HepG2 (cell line): ENCODE results near the gene PRSS8. TPM values are rescaled to one million over a fixed set of nuclear protein-coding genes. Genes with fewer than 3 reads are reported as not detected.

Source experiments
- HHEX ChIP-seq: IDR thresholded peaks from 2 replicates; pipeline ENCODE4 v1.6.1; 2016; ENCODE audit warnings: control low read depth
- KLF11 ChIP-seq: IDR thresholded peaks from 2 replicates; pipeline ENCODE4 v1.6.1; 2016; ENCODE audit warnings: missing compliant biosample characterization
- NR2F1 ChIP-seq, 2 experiments: fragments of 450-650 bp in 1 of 2; formaldehyde crosslinking in 1 of 2; IDR thresholded peaks; 2 replicates each; pipeline versions ENCODE4 v1.5.0 to v1.6.1; 2016 to 2020; ENCODE audit warnings: mild to moderate bottlenecking in 1 of 2, missing compliant biosample characterization in 1 of 2, missing genetic modification reagents in 1 of 2, moderate library complexity in 1 of 2
- PCBP1 ChIP-seq: fragments of 200-400 bp; formaldehyde crosslinking; IDR thresholded peaks from 2 replicates; pipeline ENCODE4 v1.6.1; 2017; ENCODE audit warnings: mild to moderate bottlenecking, low read depth, low read length, borderline replicate concordance
- SAP130 ChIP-seq: IDR thresholded peaks from 2 replicates; pipeline ENCODE4 v1.6.1; 2016; ENCODE audit warnings: low read depth
- ZNF329 ChIP-seq: sonication (generic); formaldehyde crosslinking; IDR thresholded peaks from 2 replicates; pipeline ENCODE4 v1.9.0; 2021; ENCODE audit warnings: low read depth, mild to moderate bottlenecking, missing genetic modification reagents
- ZNF432 ChIP-seq: sonication (generic); formaldehyde crosslinking; IDR thresholded peaks from 2 replicates; pipeline ENCODE4 v1.5.0; 2020; ENCODE audit warnings: missing genetic modification reagents, mild to moderate bottlenecking, borderline replicate concordance
- polyA plus RNA-seq, 8 experiments: library from polyadenylated mRNA; depleted of rRNA in 3 of 8; stranded (reverse) in 7 of 8; unstranded in 1 of 8; fragments of >200 nt; fragmentation: Illumina TruSeq in 4 of 8; extraction: Trizol in 4 of 8; gene quantifications; 2 replicates each; pipeline versions ENCODE4 v1.2.1 to v1.2.3, GENCODE V29; 2011 to 2016; ENCODE audit warnings: low read depth in 4 of 8, missing spikeins in 1 of 8, mixed read lengths in 1 of 8; ENCODE audit not compliant: insufficient read depth in 1 of 8
- total RNA-seq, 5 experiments: library from RNA; depleted of rRNA; stranded (reverse); fragments of >200 nt; fragmentation: Illumina TruSeq; extraction: Trizol; gene quantifications; 2 replicates each; pipeline ENCODE4 v1.2.3, GENCODE V29; 2016; ENCODE audit warnings: low read depth in 1 of 5
- TF ChIP-seq, protein P1 (sequence below), 2 experiments: fragments of 450-650 bp in 1 of 2; sonication (generic) in 1 of 2; formaldehyde crosslinking in 1 of 2; IDR thresholded peaks; 2 replicates each; pipeline versions ENCODE4 v1.6.1 to v1.8.0; 2016 to 2022; ENCODE audit warnings: antibody characterized with exemption in 1 of 2, mild to moderate bottlenecking in 1 of 2, missing genetic modification reagents in 1 of 2
- TF ChIP-seq, protein P2 (sequence below): sonication (generic); formaldehyde crosslinking; IDR thresholded peaks from 2 replicates; pipeline ENCODE4 v1.5.1; 2020; ENCODE audit warnings: mild to moderate bottlenecking, missing genetic modification reagents, borderline replicate concordance
- TF ChIP-seq, protein P3 (sequence below): sonication (generic); formaldehyde crosslinking; IDR thresholded peaks from 2 replicates; pipeline ENCODE4 v1.4.0; 2020; ENCODE audit warnings: missing genetic modification reagents
- TF ChIP-seq, protein P4 (sequence below): sonication (generic); formaldehyde crosslinking; IDR thresholded peaks from 2 replicates; pipeline ENCODE4 v1.5.0; 2020; ENCODE audit warnings: missing genetic modification reagents

PRSS8 gene
- total and polyA plus RNA-seq, 2 of the 13 experiments (the other 11 are each of a cell fraction or from before 2014, with no cell fraction given) = 2.6 to 7.2 TPM

DNA sequence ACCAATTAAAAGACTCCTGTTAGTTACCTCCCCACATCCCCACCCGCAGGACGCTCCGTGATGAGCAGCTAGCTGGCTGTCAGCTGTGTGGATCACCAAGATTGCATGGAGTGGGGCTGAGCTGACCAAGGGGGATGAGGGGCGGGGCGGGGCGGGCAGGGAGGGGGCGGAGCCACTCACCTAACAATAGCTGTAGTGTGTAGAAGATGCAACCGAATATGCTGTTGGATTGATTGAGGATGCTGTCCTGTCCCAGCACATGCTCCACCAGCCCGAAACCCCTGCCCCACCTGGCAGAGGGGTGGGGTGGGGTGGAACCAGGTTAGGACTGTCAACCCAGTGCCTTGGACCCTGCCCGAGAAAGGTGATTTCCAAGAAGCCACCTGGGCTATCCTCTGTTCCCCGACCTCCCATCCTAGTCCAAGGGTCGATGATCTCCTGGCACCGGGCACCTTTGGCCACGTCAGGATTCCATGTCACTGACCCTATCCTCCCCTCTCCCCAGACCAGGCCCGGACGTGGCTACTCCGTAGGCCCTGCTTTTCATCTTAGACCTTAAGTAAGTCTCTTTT lies 42.3 kb downstream of the PRSS8 start (continued):
- TF ChIP-seq, protein P1, sequence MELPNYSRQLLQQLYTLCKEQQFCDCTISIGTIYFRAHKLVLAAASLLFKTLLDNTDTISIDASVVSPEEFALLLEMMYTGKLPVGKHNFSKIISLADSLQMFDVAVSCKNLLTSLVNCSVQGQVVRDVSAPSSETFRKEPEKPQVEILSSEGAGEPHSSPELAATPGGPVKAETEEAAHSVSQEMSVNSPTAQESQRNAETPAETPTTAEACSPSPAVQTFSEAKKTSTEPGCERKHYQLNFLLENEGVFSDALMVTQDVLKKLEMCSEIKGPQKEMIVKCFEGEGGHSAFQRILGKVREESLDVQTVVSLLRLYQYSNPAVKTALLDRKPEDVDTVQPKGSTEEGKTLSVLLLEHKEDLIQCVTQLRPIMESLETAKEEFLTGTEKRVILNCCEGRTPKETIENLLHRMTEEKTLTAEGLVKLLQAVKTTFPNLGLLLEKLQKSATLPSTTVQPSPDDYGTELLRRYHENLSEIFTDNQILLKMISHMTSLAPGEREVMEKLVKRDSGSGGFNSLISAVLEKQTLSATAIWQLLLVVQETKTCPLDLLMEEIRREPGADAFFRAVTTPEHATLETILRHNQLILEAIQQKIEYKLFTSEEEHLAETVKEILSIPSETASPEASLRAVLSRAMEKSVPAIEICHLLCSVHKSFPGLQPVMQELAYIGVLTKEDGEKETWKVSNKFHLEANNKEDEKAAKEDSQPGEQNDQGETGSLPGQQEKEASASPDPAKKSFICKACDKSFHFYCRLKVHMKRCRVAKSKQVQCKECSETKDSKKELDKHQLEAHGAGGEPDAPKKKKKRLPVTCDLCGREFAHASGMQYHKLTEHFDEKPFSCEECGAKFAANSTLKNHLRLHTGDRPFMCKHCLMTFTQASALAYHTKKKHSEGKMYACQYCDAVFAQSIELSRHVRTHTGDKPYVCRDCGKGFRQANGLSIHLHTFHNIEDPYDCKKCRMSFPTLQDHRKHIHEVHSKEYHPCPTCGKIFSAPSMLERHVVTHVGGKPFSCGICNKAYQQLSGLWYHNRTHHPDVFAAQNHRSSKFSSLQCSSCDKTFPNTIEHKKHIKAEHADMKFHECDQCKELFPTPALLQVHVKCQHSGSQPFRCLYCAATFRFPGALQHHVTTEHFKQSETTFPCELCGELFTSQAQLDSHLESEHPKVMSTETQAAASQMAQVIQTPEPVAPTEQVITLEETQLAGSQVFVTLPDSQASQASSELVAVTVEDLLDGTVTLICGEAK (IDR thresholded peaks at IDR 0.05) = no peak
- TF ChIP-seq, protein P1 (CRISPR knock-in tag; IDR thresholded peaks at IDR 0.05) = 0 out of 2 replicates have a peak, but pooled peaks have one; percentile 13
- TF ChIP-seq SAP130 (CRISPR knock-in tag) (peak; percentile 77), ZNF329 (CRISPR knock-in tag) (no peak), PCBP1 (no peak), KLF11 (CRISPR knock-in tag) (no peak), HHEX (CRISPR knock-in tag) (no peak), NR2F1 (CRISPR knock-in tag; IDR thresholded peaks at IDR 0.05) (no peak), ZNF432 (no peak)
- TF ChIP-seq, protein P2, sequence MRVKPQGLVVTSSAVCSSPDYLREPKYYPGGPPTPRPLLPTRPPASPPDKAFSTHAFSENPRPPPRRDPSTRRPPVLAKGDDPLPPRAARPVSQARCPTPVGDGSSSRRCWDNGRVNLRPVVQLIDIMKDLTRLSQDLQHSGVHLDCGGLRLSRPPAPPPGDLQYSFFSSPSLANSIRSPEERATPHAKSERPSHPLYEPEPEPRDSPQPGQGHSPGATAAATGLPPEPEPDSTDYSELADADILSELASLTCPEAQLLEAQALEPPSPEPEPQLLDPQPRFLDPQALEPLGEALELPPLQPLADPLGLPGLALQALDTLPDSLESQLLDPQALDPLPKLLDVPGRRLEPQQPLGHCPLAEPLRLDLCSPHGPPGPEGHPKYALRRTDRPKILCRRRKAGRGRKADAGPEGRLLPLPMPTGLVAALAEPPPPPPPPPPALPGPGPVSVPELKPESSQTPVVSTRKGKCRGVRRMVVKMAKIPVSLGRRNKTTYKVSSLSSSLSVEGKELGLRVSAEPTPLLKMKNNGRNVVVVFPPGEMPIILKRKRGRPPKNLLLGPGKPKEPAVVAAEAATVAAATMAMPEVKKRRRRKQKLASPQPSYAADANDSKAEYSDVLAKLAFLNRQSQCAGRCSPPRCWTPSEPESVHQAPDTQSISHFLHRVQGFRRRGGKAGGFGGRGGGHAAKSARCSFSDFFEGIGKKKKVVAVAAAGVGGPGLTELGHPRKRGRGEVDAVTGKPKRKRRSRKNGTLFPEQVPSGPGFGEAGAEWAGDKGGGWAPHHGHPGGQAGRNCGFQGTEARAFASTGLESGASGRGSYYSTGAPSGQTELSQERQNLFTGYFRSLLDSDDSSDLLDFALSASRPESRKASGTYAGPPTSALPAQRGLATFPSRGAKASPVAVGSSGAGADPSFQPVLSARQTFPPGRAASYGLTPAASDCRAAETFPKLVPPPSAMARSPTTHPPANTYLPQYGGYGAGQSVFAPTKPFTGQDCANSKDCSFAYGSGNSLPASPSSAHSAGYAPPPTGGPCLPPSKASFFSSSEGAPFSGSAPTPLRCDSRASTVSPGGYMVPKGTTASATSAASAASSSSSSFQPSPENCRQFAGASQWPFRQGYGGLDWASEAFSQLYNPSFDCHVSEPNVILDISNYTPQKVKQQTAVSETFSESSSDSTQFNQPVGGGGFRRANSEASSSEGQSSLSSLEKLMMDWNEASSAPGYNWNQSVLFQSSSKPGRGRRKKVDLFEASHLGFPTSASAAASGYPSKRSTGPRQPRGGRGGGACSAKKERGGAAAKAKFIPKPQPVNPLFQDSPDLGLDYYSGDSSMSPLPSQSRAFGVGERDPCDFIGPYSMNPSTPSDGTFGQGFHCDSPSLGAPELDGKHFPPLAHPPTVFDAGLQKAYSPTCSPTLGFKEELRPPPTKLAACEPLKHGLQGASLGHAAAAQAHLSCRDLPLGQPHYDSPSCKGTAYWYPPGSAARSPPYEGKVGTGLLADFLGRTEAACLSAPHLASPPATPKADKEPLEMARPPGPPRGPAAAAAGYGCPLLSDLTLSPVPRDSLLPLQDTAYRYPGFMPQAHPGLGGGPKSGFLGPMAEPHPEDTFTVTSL (CRISPR knock-in tag) = no peak
- TF ChIP-seq, protein P3, sequence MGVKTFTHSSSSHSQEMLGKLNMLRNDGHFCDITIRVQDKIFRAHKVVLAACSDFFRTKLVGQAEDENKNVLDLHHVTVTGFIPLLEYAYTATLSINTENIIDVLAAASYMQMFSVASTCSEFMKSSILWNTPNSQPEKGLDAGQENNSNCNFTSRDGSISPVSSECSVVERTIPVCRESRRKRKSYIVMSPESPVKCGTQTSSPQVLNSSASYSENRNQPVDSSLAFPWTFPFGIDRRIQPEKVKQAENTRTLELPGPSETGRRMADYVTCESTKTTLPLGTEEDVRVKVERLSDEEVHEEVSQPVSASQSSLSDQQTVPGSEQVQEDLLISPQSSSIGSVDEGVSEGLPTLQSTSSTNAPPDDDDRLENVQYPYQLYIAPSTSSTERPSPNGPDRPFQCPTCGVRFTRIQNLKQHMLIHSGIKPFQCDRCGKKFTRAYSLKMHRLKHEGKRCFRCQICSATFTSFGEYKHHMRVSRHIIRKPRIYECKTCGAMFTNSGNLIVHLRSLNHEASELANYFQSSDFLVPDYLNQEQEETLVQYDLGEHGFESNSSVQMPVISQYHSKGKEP = no peak
- TF ChIP-seq, protein P4, sequence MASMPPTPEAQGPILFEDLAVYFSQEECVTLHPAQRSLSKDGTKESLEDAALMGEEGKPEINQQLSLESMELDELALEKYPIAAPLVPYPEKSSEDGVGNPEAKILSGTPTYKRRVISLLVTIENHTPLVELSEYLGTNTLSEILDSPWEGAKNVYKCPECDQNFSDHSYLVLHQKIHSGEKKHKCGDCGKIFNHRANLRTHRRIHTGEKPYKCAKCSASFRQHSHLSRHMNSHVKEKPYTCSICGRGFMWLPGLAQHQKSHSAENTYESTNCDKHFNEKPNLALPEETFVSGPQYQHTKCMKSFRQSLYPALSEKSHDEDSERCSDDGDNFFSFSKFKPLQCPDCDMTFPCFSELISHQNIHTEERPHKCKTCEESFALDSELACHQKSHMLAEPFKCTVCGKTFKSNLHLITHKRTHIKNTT (CRISPR knock-in tag) = no peak
